Gastrocnemius medialis (tissue), 4 donors: Measurements from ENCODE around the gene MRPL10.
A peak's percentile ranks its signal among the peaks of the same experiment; 100 is the strongest.

Experiments
- POLR2A ChIP-seq, 2 donors: fragments of 450-650 bp; IDR thresholded peaks; one replicate each; pipeline ENCODE4 v1.6.1; 2017; ENCODE audit warnings: antibody characterized with exemption in 2 of 2, mild to moderate bottlenecking in 2 of 2, moderate library complexity in 2 of 2
- TF ChIP-seq, protein P1 (sequence below), 5 experiments: fragments of 450-650 bp in 3 of 5; fragments of 200-600 bp in 2 of 5; sonication (generic) in 2 of 5; IDR thresholded peaks in 4 of 5; conservative IDR thresholded peaks in 1 of 5; 1 replicate in 4 of 5; 2 replicates in 1 of 5; pipeline ENCODE4 v1.5.1; 2016 to 2019; ENCODE audit warnings: antibody characterized with exemption in 5 of 5, mild to moderate bottlenecking in 3 of 5, moderate library complexity in 3 of 5

GRCh38 chr17:47776330-47777197, 54.8 kb downstream of the MRPL10 start:
- TF ChIP-seq, protein P1, sequence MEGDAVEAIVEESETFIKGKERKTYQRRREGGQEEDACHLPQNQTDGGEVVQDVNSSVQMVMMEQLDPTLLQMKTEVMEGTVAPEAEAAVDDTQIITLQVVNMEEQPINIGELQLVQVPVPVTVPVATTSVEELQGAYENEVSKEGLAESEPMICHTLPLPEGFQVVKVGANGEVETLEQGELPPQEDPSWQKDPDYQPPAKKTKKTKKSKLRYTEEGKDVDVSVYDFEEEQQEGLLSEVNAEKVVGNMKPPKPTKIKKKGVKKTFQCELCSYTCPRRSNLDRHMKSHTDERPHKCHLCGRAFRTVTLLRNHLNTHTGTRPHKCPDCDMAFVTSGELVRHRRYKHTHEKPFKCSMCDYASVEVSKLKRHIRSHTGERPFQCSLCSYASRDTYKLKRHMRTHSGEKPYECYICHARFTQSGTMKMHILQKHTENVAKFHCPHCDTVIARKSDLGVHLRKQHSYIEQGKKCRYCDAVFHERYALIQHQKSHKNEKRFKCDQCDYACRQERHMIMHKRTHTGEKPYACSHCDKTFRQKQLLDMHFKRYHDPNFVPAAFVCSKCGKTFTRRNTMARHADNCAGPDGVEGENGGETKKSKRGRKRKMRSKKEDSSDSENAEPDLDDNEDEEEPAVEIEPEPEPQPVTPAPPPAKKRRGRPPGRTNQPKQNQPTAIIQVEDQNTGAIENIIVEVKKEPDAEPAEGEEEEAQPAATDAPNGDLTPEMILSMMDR (IDR thresholded peaks at IDR 0.05 in 4 of 5, conservative IDR thresholded peaks at IDR 0.05 in 1 of 5), result peak in 4 of 5 experiments; percentile 36 to 58 (median 52)
- no peak for TF ChIP-seq POLR2A (IDR thresholded peaks at IDR 0.05)
